CD4-positive, alpha-beta memory T cell (primary cell): ENCODE data around the gene CCK. TPM values are rescaled to one million over a fixed set of nuclear protein-coding genes. Genes with fewer than 3 reads are reported as not detected.
"Not testable (repeated sequence)": the region's sequence is repeated elsewhere in the genome, so short reads cannot be mapped to it uniquely, and the experiment has no call there.

Experiments used
- CTCF ChIA-PET: fragments of 350-600 bp; sonication (Branson Sonifier 250); formaldehyde crosslinking; loops from one replicate; lab custom pipeline; 2021; ENCODE audit warnings: inconsistent platforms; ENCODE audit not compliant: partially characterized antibody; lab: Charles Lee
- POLR2A ChIA-PET: fragments of 350-600 bp; sonication (Branson Sonifier 250); formaldehyde crosslinking; loops from one replicate; lab custom pipeline; 2021; ENCODE audit not compliant: partially characterized antibody; lab: Charles Lee
- DNase-seq, 5 donors: peaks; one replicate each; pipeline versions ENCODE4 v3.0.0 to v3.0.0-alpha.2; 2020 to 2022; ENCODE audit warnings: mixed read lengths in 1 of 5
- H3K27ac ChIP-seq: one replicate; pipeline ENCODE4 v1.7.0; 2013; ENCODE audit warnings: low read depth, low read length
- H3K27me3 ChIP-seq: 2 replicates; pipeline ENCODE4 v1.7.0; 2013; ENCODE audit warnings: mild to moderate bottlenecking, low read length, moderate library complexity; ENCODE audit not compliant: insufficient read depth
- H3K36me3 ChIP-seq: 2 replicates; pipeline ENCODE4 v1.7.0; 2013; ENCODE audit warnings: mild to moderate bottlenecking, low read length, moderate library complexity; ENCODE audit not compliant: insufficient read depth
- H3K4me1 ChIP-seq: 2 replicates; pipeline ENCODE4 v1.7.0; 2013; ENCODE audit warnings: mild to moderate bottlenecking, low read length, moderate library complexity; ENCODE audit not compliant: insufficient read depth
- H3K4me3 ChIP-seq, 2 donors: one replicate each; pipeline ENCODE4 v1.7.0; 2013; ENCODE audit warnings: low read length in 2 of 2, mild to moderate bottlenecking in 1 of 2
- H3K9me3 ChIP-seq, 2 donors: one replicate each; pipeline ENCODE4 v1.7.0; 2013; ENCODE audit warnings: low read length in 2 of 2, control low read depth in 1 of 2; ENCODE audit not compliant: control insufficient read depth in 1 of 2
- H3K27ac Mint-ChIP-seq, 7 donors: one replicate each; pipeline ENCODE4 v1.8.0; 2020 to 2021; ENCODE audit warnings: mixed read lengths in 7 of 7, mild to moderate bottlenecking in 6 of 7, inconsistent platforms in 3 of 7, moderate library complexity in 3 of 7
- H3K27me3 Mint-ChIP-seq, 2 donors: one replicate each; pipeline ENCODE4 v1.8.0; 2020 to 2021; ENCODE audit warnings: mixed read lengths in 2 of 2
- H3K36me3 Mint-ChIP-seq, 2 donors: one replicate each; pipeline ENCODE4 v1.8.0; 2020 to 2021; ENCODE audit warnings: mixed read lengths in 2 of 2, inconsistent platforms in 1 of 2, mild to moderate bottlenecking in 1 of 2
- H3K4me1 Mint-ChIP-seq, 4 donors: one replicate each; pipeline ENCODE4 v1.8.0; 2020 to 2021; ENCODE audit warnings: mixed read lengths in 4 of 4, mild to moderate bottlenecking in 1 of 4
- H3K4me3 Mint-ChIP-seq, 8 donors: one replicate each; pipeline ENCODE4 v1.8.0; 2020 to 2021; ENCODE audit warnings: mixed read lengths in 8 of 8, mild to moderate bottlenecking in 7 of 8, moderate library complexity in 6 of 8, inconsistent platforms in 3 of 8
- H3K9me3 Mint-ChIP-seq, 8 donors: one replicate each; pipeline ENCODE4 v1.8.0; 2020 to 2021; ENCODE audit warnings: mixed read lengths in 8 of 8, mild to moderate bottlenecking in 5 of 8, inconsistent platforms in 3 of 8, moderate library complexity in 1 of 8
- intact Hi-C: fragments of 100-400 bp; cut with micrococcal nuclease; formaldehyde crosslinking; loops from one replicate; pipeline ENCODE4 v1.15.1; 2023
- polyA plus RNA-seq, 2 donors: library from polyadenylated mRNA; unstranded; fragments of 300-500 nt; fragmentation: Illumina TruSeq; gene quantifications; one replicate each; pipeline ENCODE4 v1.2.3, GENCODE V29; 2021
- total RNA-seq, 2 experiments: library from RNA; stranded (reverse); gene quantifications; one replicate each; pipeline ENCODE4 v1.2.3, GENCODE V29; 2021

CCK gene
- total and polyA plus RNA-seq, 4 experiments from 2014 or later: not detected

DNA sequence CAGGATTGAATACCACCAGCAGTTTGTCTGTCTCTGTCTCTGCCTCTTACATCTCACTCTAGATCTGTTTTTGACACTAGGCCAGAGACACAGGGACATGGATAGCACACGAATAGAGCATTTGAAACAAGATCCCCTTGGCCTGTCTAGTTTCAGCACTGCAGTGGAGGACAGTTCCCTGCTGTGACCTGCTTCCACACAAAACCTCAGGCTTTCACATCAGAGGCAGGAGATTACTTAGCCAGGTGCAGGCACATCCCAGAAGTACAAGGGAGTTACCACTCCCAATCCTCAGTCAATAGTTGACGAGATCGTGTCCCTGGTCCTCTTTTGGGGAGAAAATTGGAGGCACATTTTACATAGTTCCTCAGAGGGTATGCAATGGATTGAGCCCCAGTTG is 34.0 kb upstream of the CCK start:
- CTCF ChIA-PET: no interaction called here
- H3K27ac Mint-ChIP-seq: no peak overlapping the region
- H3K4me1 Mint-ChIP-seq: peaks cover 0 to 3% (median under 1%) of the 10 kb centered on the region in 4 donors
- POLR2A ChIA-PET: no interaction called here
- no peak overlapping the region for H3K4me3 Mint-ChIP-seq
- DNase-seq: peak in 2 of 5 donors; percentile 2 to 6
- H3K36me3 Mint-ChIP-seq: no peaks in the 10 kb centered on the region
- Histone ChIP-seq H3K27me3 (peaks cover 4% of the 10 kb centered on the region), H3K9me3 (no peaks in the 10 kb centered on the region), H3K36me3 (no peaks in the 10 kb centered on the region), H3K4me3 (no peak overlapping the region), H3K27ac (no peak overlapping the region), H3K4me1 (no peaks in the 10 kb centered on the region)
- intact Hi-C loops: no loop called here
- peaks cover 6 to 11% of the 10 kb centered on the region in 2 donors for H3K27me3 Mint-ChIP-seq
- peaks cover 0 to 4% (median 1%) of the 10 kb centered on the region in 8 donors for H3K9me3 Mint-ChIP-seq

DNA sequence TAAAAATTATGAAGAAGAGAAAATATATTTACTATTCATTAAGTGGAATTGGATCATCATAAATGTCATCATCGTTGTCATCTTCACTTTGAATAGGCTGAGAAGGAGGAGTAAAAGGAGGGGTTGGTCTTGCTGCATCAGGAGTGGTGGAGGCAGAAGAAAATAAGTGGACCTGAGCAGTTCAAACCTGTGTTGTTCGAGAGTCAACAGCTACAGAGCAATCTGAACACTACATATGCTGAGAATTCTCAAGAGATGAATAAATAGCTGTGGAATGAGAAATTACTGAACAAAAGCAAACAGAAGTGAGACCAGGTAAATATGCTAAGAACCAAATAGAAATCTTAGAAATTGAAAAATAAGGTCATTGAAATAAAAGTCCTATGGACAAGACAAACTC is 32.3 kb upstream of the CCK start:
- CTCF ChIA-PET: no interaction called here

GRCh38 chr3:42292009-42292408 is 26.0 kb upstream of the CCK start:
- DNase-seq: no peak
- Histone ChIP-seq H3K4me1 (no peaks in the 10 kb centered on the region), H3K4me3 (no peak overlapping the region), H3K27me3 (peaks cover 3% of the 10 kb centered on the region), H3K9me3 (no peaks in the 10 kb centered on the region), H3K36me3 (no peaks in the 10 kb centered on the region), H3K27ac (no peak overlapping the region)
- ChIA-PET CTCF (interaction anchor here (1.0 kb wide), 1 partner anchor 14 kb away, joined by 3 read pairs; no protein-coding TSS in a partner anchor), POLR2A (no interaction called here)
- Mint-ChIP-seq H3K4me3 (no peak overlapping the region), H3K36me3 (peaks cover 0 to 4% of the 10 kb centered on the region in 2 donors), H3K27me3 (peaks cover 17 to 19% of the 10 kb centered on the region in 2 donors), H3K9me3 (peaks cover 0 to 11% (median 5%) of the 10 kb centered on the region in 8 donors), H3K4me1 (no peaks in the 10 kb centered on the region), H3K27ac (no peak overlapping the region)
- intact Hi-C loops: no loop called here

More for the DNA sequence above, 32.3 kb upstream of the CCK start:
- Mint-ChIP-seq H3K4me1 (no peaks in the 10 kb centered on the region), H3K27me3 (peaks cover 13 to 17% of the 10 kb centered on the region in 2 donors), H3K27ac (no peak overlapping the region), H3K9me3 (peaks cover 0 to 11% (median 5%) of the 10 kb centered on the region in 8 donors), H3K36me3 (peaks cover 0 to 4% of the 10 kb centered on the region in 2 donors), H3K4me3 (no peak overlapping the region)
- no peaks in the 10 kb centered on the region for H3K9me3 ChIP-seq
- no peak overlapping the region for H3K27ac ChIP-seq
- no peaks in the 10 kb centered on the region for H3K4me1 ChIP-seq
- peaks cover 4% of the 10 kb centered on the region for H3K27me3 ChIP-seq
- no peak overlapping the region for H3K4me3 ChIP-seq
- DNase-seq: no peak
- POLR2A ChIA-PET: no interaction called here
- intact Hi-C loops: no loop called here
- no peaks in the 10 kb centered on the region for H3K36me3 ChIP-seq

DNA sequence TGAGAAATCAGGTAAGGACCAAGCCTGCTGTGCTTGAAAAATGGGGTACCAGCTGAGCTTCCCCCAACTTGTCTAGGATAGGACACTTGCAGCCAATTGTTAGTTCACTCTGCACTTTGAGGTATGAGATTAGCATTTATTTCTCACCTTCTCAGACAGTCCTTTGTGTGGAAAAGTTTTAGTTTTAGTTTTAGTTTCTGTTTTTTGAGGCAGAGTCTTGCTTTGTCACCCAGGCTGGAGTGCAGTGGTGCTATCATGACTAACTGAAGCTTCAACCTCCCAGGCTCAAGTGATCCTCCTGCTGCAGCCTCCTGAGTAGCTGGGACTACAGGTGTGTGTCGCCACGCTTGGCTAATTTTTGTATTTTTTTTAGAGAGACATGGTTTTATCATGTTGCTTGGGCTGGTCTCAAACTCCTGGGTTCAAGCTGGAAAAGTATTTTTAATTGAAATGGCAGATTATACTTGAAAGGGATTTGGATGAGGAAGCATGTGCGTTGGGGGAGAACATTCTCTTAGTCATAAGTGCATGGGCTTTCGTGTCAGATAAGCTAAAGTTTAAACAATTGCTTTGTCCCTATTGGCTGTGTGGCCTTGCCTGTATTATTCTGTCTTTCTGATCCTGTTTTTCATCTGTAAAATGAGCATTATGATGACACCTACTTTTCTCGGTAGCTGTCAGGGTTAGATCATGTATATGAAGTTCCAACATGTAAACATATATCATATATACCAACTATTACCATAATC is 25.2 kb upstream of the CCK start:
- H3K4me3 Mint-ChIP-seq: no peak overlapping the region
- CTCF ChIA-PET: interaction anchor here (1.0 kb wide), 1 partner anchor 13 kb away, joined by 3 read pairs; no protein-coding TSS in a partner anchor

DNA sequence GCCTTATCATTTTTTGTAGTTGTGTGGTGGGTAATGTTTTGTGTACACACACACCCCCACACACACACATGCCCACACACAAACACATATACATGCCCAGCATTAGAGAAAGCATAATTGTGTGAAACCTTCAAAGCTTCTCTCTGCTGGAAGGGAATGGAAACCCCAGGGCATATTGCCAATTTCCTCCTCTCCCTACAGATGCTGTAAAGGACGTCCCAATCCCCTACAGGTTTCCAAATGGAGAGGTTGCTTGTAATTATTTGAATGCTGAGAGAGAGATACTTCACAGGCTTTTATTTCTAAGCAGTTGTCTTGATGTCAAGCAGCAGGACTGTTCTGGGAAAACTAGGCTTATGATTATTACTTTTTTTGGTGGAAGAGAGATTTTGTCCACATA is 23.0 kb upstream of the CCK start:
- H3K27me3 Mint-ChIP-seq: peaks cover 11 to 12% of the 10 kb centered on the region in 2 donors
- no peak overlapping the region for H3K4me3 Mint-ChIP-seq
- no peaks in the 10 kb centered on the region for H3K4me1 Mint-ChIP-seq
- Histone ChIP-seq H3K4me3 (no peak overlapping the region), H3K9me3 (no peaks in the 10 kb centered on the region), H3K4me1 (no peaks in the 10 kb centered on the region), H3K27ac (no peak overlapping the region), H3K27me3 (no peaks in the 10 kb centered on the region), H3K36me3 (no peaks in the 10 kb centered on the region)
- DNase-seq: no peak
- no peak overlapping the region for H3K27ac Mint-ChIP-seq
- ChIA-PET CTCF (no interaction called here), POLR2A (no interaction called here)
- peaks cover 0 to 7% (median 0%) of the 10 kb centered on the region in 8 donors for H3K9me3 Mint-ChIP-seq
- H3K36me3 Mint-ChIP-seq: no peaks in the 10 kb centered on the region
- intact Hi-C loops: no loop called here

More for the DNA sequence above, 25.2 kb upstream of the CCK start:
- H3K27me3 Mint-ChIP-seq: peaks cover 15 to 17% of the 10 kb centered on the region in 2 donors
- no peak overlapping the region for H3K27ac Mint-ChIP-seq
- peaks cover 0 to 4% of the 10 kb centered on the region in 2 donors for H3K36me3 Mint-ChIP-seq
- Histone ChIP-seq H3K27ac (no peak overlapping the region), H3K27me3 (no peaks in the 10 kb centered on the region), H3K4me3 (no peak overlapping the region), H3K4me1 (no peaks in the 10 kb centered on the region), H3K36me3 (no peaks in the 10 kb centered on the region), H3K9me3 (no peaks in the 10 kb centered on the region)
- POLR2A ChIA-PET: no interaction called here
- intact Hi-C loops: no loop called here
- H3K9me3 Mint-ChIP-seq: peaks cover 0 to 11% (median 5%) of the 10 kb centered on the region in 8 donors
- no peaks in the 10 kb centered on the region for H3K4me1 Mint-ChIP-seq
- DNase-seq: no peak

GRCh38 chr3:42288385-42288784 is 22.4 kb upstream of the CCK start:
- Mint-ChIP-seq H3K9me3 (peaks cover 0 to 7% (median 0%) of the 10 kb centered on the region in 8 donors), H3K27ac (no peak overlapping the region), H3K4me3 (no peak overlapping the region), H3K36me3 (no peaks in the 10 kb centered on the region), H3K27me3 (peaks cover 10 to 11% of the 10 kb centered on the region in 2 donors), H3K4me1 (no peaks in the 10 kb centered on the region)
- Histone ChIP-seq H3K4me3 (no peak overlapping the region), H3K4me1 (no peaks in the 10 kb centered on the region), H3K27me3 (no peaks in the 10 kb centered on the region), H3K36me3 (no peaks in the 10 kb centered on the region), H3K27ac (no peak overlapping the region), H3K9me3 (no peaks in the 10 kb centered on the region)
- CTCF ChIA-PET: no interaction called here
- DNase-seq: no peak
- intact Hi-C loops: no loop called here
- POLR2A ChIA-PET: no interaction called here

- intact Hi-C loops, H3K27ac Mint-ChIP-seq, H3K4me1 Mint-ChIP-seq, H3K4me3 Mint-ChIP-seq, H3K4me3 ChIP-seq, H3K27me3 ChIP-seq, POLR2A ChIA-PET, H3K36me3 Mint-ChIP-seq, H3K36me3 ChIP-seq, H3K9me3 Mint-ChIP-seq, H3K9me3 ChIP-seq, CTCF ChIA-PET, DNase-seq, H3K27ac ChIP-seq, H3K4me1 ChIP-seq: not testable (repeated sequence)
- peaks cover 10% of the 10 kb centered on the region in 2 donors for H3K27me3 Mint-ChIP-seq
Observed at GRCh38 chr3:42287423-42287822, 21.4 kb upstream of the CCK start.
